ENCODE results near the gene RNF2. TPM values are rescaled to one million over a fixed set of nuclear protein-coding genes. Genes with fewer than 3 reads are reported as not detected.

RNF2 gene
- total and polyA plus RNA-seq, 2 of the 13 experiments (the other 11 are each of a cell fraction or from before 2014, with no cell fraction given) = 19.3 to 21.7 TPM

DNA sequence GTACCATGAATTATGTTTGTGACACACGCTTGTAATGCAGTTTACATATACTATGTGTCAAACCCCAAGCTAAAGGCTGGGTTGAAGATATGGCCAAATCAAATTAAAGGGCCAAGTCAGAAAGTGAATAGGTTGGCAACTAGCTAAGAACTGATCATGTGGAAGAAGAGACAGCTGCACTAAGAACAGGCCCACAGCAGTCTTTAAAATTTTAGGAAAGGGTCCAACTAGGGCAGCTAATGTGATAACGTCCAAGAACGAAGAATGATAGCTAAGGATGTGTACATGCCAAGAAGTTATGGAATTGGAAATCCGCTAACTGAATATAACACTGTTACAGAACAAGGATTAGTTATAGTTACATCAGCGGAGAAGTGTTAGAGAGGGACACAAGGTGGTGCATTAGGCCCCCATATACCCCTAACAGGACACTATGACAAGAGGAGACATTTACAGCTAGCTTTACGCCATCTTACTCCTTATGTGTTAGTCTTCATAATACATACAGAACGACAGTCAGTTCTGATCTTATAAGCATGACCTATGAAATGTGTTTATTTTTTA, 6.5 kb upstream of the RNF2 start:
- no peaks in the 10 kb centered on the region for H3K79me2 ChIP-seq (ENCODE audit: insufficient read depth, low read length)
- ATAC-seq (no peak), FAIRE-seq (no peak), DNase-seq (ENCODE audit: low spot score) (no peak)
- CTCF ChIA-PET (ENCODE audit: low intra/inter-chr PET ratio, low total read pairs) = no interaction called here
- in situ Hi-C loops (cut with HindIII; ENCODE audit: extremely low pct_ligation_motif_present, low pct_unique_long_range_greater_than_20kb) (no loop called here), intact Hi-C loops (cut with micrococcal nuclease; ENCODE audit: unreplicated experiment) (no loop called here)
- no peak overlapping the region for H3K27ac ChIP-seq (ENCODE audit: extremely low read length, insufficient read depth, low read length)
- peaks cover 13% of the 10 kb centered on the region for H3K4me1 ChIP-seq (ENCODE audit: insufficient read depth, low read length)
- H3K4me2 ChIP-seq (ENCODE audit: low read depth, low read length) = no peak overlapping the region
- H3K9ac ChIP-seq (ENCODE audit: insufficient read depth, low read depth, low read length) = no peak overlapping the region
- no peak for TF ChIP-seq ZNF512B (CRISPR knock-in tag; IDR thresholded peaks at IDR 0.05; ENCODE audit: borderline replicate concordance)
- no peak for TF ChIP-seq KMT2A (CRISPR knock-in tag; IDR thresholded peaks at IDR 0.05)
- no peak for TF ChIP-seq CBFB (CRISPR knock-in tag; IDR thresholded peaks at IDR 0.05)
- TF ChIP-seq KLF11 (CRISPR knock-in tag; IDR thresholded peaks at IDR 0.05) = no peak
- TF ChIP-seq PHF20 (CRISPR knock-in tag; IDR thresholded peaks at IDR 0.05) = no peak
- no peak for TF ChIP-seq ZNF558 (CRISPR knock-in tag; IDR thresholded peaks at IDR 0.05; ENCODE audit: borderline replicate concordance)
- TF ChIP-seq ZNF282 (IDR thresholded peaks at IDR 0.05; ENCODE audit: partially characterized antibody) = no peak
- no peak for TF ChIP-seq CHCHD3 (CRISPR knock-in tag; IDR thresholded peaks at IDR 0.05)
- TF ChIP-seq CCDC6 (CRISPR knock-in tag; IDR thresholded peaks at IDR 0.05) = no peak
- no peak for TF ChIP-seq ZNF572 (CRISPR knock-in tag; IDR thresholded peaks at IDR 0.05)
- no peaks in the 10 kb centered on the region for H4K20me1 ChIP-seq (ENCODE audit: insufficient read depth, low read length)
- 64% methylated on average over 7 of the region's 7 CpGs for WGBS (ENCODE audit: low lambda C conversion rate)
- H3K9me3 ChIP-seq (ENCODE audit: low read length) = no peaks in the 10 kb centered on the region
- no peaks in the 10 kb centered on the region for H3K27me3 ChIP-seq (ENCODE audit: control insufficient read depth in 1 of 2, insufficient read depth in 2 of 2, low read length in 2 of 2)
- no peak overlapping the region for H3K4me3 ChIP-seq (replicated peaks in 1 of 3; ENCODE audit: insufficient read depth in 1 of 3, low read depth in 2 of 3, low read length in 3 of 3)
- POLR2A ChIA-PET = no interaction called here
- BruUV-seq (replicated peaks) = no TSS peak
- H2AFZ ChIP-seq (ENCODE audit: low read length) = no peak overlapping the region
- H3K36me3 ChIP-seq (replicated peaks in 1 of 2; ENCODE audit: control insufficient read depth in 1 of 2, insufficient read depth in 2 of 2, low read length in 2 of 2) = no peaks in the 10 kb centered on the region

Measured in HepG2 (cell line).